Amniotic stem cell (primary cell): ENCODE data around the gene PSRC1.
A peak's percentile ranks its signal among the peaks of the same experiment; 100 is the strongest.
"Not testable (repeated sequence)": the region's sequence is repeated elsewhere in the genome, so short reads cannot be mapped to it uniquely, and the experiment has no call there.

Source experiments
- DNase-seq: peaks from one replicate; lab custom pipeline; 2025; lab: John Stamatoyannopoulos, UW

The PSRC1 gene

DNA sequence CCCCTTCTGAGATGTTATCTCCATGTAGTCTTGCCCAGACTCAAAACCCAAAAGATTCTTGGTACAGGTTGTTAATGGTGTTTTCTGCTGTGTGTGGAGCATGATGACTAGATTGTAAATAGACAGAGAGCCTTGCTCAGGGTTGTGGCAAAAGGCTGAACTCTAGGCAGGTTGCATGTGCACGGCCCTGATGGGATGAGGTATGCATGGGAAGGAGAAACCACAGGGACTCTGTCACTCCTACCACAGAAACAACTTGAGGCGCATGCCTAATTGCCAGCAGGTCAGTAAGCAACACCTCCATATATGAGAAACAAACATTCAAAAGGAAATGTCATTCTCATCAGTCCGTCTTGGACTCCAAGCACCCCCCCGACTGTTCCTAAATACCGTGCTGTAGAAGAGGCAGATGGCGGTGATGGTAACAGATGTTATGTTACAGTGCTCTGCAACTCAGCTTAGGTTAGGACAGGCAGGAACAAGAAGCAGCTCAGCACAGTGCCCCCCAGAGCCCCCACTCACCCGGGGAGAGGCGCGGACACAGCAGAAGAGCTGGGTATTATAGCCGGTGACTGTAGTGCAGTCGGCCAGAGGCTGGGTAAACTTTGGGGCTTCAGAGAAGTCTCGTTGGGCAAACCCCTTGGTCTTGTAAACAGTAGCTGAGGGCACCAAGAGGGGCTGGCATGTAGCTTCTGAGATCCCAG, 12.9 kb upstream of the PSRC1 start:
- no peak for DNase-seq

DNA sequence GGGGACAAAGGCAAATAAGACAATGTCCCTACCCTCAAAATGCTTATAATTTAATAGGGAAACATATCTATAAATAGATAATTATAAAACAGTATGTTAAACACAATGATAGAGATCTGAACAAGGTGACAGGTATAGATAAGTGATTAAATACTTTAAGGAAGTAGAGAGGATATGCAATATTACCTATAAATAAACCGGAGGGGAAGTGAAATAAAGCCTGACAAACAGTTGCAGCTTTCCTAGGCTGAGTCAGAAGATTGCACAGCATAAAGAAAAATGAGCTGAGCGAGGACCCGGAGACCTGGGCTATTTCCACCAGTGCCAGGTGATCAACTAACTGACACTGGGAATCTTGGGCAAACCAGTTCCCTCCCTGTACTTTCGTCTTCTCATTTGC, 11.5 kb upstream of the PSRC1 start:
- no peak for DNase-seq

DNA sequence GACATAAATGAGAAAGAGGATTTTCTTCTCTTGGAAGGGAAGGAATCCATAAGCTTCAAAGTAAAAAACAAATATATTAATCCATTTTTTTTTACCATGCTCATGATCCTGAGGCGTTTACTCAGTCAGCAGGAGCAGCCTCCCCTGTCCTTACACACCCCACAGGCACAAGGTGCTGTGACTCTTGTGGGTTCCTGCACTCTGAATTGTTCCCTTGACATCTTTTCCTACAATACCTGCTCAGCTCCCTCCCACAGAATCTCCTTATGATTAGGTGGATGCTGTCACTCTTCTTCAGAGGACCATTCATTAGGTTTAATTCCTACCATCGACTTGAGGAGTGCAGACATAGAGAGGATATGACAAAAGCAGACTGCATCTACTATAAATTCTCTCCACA, 10.1 kb upstream of the PSRC1 start:
- DNase-seq = no peak

DNA sequence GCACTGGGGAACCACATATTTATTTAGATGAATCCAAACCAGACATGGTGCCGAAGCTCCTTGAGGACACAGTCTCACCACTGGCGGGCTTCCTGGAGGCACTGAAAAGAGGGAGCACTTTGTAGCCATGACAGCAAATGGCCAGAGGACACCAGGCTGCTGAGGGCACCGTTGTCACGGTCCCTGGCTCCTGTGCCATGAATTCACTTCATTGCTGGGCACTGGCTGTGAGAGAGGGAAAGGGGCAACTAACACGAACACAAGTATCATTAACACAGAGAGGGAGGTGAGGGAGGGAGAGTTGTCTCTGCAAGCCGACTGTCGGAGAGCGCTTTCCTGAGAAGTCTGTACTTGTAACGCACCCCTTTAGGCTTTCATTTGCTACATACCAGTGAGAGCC, 9.4 kb upstream of the PSRC1 start:
- no peak for DNase-seq

DNA sequence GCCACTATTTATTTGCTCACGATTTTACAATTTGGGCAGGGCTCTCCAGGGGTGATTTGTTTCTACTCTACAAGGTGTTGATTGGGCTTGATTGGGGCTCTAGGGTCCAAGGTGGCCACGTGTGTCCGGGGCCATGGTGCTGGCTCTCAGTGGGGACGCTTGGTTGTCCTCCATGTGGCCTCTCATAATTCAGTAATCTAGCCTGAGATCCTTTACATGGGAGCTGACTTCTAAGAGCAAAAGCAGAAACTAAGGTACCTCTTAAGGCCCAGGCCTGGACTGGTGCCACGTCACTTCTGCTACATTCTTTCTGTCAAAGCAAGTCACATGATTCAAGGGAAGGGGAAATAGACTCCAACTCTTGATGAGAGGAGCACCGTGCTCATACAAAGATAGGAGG, 8.1 kb upstream of the PSRC1 start:
- no peak for DNase-seq

DNA sequence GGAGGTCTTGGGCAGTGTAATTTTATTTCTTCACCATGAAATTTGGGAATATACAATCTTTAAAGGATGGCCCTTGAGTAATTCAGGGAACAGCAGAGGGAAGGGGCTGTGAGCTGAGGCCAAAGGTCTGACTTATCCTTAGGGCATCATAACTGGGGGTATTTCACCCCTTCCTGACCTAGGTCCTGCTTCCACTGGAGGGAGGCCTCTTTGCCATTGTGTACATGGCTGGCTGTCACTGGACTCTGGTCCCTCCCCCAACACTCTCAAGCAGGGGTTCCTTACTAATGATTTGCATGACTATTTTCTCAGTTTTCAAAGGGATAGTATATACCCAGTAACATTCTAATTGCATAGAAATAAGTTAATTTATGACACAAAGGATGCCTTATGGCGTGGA, 7.2 kb upstream of the PSRC1 start:
- no peak for DNase-seq

DNA sequence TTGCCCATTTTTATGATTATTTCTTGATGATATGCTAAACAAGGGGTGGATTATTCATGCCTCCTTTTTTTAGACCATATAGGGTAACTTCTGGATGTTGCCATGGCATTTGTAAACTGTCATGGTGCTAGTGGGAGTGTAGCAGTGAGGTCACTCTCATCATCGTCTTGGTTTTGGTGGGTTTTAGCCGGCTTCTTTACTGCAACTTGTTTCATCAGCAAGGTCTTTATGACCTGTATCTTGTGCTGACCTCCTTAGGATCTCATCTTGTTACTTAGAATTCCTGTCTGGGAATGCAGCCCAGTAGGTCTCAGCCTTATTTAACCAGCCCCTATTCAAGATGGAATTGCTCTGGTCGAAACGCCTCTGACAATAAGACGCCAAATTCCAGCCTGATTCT, 3.8 kb upstream of the PSRC1 start:
- DNase-seq = not testable (repeated sequence)

DNA sequence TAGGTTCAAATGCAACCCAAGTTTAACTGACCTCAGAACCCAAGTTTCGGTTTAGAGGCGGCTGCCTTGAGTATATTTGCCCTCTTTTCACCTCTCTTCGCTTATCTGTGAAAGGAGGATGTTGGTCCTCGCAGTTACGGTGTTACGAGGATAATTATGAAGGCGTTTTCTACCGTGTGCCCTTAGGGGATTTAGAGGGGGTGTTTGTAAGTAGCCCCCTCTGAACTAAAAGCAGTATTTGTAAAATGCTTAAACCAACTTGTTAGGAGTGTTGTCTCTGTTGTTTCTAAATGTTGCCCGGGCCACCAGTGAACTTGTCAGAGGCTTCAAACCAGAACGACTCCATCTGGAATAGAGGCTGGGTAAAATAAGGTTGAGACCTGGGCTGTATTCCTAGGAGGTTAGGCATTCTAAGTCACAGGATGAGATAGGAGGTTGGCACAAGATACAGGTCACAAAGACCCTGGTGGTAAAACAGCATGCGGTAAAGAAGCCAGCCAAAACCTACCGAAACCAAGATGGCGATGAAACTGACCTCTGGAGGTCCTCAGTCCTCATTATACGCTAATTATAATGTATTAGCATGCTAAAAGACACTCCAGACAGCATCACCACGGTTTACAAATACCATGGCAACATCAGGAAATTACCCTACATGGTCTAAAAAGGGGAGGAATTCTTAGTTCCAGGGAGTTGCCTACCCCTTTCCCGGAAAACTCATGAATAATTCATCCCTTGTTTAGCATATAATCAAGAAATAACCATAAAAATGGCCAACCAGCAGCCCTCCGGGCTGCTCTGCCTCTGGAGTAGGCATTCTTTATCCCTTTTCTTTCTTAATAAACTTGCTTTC, 1.0 kb upstream of the PSRC1 start:
- DNase-seq = no peak

DNA sequence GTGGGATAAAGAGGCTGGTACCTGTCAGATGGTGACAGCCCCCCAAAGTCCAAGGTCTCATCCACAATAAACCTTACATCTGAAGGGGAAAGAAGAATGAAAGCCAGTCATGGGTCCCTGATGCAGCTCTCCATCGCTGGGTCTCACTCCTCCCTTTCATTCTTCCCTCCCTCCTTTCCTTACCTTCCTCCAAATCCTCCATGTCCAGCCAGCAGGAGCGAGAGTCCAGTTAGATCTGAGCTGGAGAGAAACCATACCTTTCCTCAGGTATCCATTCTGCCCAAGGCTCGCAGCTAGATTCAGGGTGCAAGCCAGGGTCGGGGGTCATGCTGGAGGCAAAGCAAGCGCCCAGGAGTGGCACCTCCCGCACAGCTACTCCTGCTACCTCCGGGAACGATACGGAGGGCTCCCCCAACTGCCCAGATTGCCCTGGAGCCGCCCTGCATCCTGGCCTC, 421 bp downstream of the PSRC1 start:
- DNase-seq = no peak

DNA sequence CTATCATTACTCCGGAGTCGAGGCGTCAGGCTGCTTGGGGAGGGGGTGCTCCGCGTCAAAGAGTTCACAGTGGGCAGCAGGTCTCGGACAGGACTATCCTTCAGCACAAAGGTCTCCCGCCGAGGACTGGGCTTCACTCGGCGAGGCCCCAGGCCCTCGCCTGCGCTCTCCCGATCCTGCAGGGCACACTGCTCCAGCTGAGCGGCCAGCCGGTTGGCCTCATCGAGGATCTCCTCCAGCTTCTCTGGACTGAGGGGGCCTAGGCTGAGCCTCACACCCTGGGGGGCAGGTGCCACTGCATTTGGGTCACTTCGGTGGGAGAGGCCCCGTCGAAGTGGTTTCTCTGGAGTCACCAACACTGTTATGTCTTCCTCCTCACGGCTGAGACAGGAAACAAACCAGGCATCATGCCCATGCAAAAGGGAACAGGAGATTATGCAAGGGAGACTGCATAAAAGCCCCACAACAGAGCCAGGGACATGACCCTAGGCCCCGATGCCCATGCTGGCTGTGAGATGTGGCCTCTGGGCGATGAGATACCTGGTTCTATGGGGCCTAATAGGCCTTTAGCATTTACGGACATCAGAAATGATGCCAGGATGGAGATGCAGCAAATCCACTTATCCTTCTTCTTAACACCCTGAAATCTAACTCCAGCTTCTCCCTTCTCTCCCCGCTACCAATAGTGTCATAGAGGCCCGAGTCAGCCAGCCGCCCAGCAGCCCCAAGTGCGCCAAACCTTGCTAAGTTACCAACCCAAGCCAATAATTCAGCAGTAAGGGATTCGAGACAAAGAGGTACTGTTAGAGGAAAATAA, 1.1 kb downstream of the PSRC1 start:
- no peak for DNase-seq

DNA sequence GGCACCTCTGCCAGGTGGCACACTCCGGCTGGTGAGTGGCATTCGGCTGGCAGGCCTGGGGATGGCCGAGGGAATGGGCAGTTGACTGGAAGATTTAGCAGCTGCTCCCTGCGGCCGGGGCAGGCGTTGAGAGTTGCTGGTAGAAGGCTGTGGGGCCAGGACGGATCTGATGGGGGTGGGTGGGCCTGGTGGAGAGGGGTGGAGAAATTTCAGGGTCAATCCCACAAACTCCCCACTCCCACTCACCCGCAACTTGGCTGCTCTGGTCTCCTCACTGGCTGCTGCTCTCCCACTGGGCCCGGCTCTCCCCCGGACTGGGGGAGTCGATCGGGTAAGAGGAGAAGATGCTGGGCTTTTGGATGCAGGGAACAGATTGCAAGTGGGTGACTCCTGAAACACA, 2.1 kb downstream of the PSRC1 start:
- no peak for DNase-seq

DNA sequence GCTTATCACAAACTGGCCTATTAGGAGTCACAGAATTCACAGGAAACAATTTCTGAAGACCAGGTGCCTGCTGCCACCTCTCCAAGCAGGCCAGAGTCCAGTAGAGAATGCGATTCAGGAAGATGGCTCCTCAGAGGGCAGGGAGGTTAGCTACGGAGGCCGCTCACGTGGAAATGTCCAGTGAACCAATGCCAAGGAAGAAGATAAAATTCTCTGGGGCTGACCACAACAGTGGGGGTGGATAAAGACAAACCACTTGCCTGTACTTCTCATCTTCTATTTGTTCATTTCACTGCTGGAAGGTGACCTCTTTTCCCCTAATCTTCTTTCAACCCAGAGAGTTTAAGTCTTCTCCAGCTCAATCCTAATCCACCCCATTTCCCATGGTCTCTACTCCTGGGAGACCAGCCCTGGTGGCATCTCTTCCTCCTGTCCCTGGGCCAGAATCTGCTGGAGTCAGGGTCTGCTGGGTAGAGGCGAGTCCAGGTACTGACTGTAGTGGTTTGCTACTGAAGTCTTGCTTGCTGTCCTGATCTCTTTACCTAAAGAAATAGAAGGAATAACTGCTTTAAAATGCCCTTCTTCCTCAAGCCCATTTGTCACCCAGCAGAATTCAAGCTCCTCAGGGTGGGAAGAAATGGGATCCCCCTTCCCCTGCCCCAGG, 3.2 kb downstream of the PSRC1 start:
- DNase-seq = no peak

DNA sequence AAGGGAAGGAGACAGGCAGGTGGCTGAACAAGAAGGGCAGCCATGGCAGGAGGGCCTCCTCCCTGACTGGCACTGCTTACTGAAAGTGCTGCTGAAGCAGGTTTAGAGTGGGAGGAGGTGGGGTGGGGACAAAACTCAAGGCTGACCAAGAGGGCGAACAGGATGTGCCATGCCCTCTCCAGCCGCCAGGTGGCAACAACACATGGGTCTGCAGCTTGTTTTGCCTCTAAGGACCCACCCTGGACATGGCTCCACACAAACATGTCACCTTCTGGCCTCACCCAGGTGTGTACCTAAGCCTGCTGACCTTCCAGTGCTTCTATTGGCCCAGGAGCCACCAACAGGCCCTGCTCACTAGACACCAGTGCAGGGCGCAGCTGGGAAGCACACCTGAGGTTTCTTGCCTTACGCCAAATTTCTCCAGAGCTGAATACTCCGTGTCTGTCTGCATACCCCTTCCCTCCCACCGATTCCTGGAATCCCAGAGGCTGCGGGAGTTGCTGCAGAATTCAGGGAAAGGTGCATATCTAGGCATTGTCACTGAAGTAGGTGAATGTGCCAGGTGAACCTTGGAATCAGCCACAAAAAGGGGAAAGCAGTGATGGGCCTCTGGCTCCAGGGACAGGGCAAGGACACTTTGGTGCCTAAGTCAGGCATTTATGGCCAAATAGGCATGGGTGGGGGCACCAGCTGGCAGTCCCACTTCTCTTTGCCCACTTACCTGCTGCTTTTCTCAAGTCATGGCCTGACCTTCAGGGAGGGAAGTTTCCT, 5.3 kb downstream of the PSRC1 start:
- DNase-seq = no peak

DNA sequence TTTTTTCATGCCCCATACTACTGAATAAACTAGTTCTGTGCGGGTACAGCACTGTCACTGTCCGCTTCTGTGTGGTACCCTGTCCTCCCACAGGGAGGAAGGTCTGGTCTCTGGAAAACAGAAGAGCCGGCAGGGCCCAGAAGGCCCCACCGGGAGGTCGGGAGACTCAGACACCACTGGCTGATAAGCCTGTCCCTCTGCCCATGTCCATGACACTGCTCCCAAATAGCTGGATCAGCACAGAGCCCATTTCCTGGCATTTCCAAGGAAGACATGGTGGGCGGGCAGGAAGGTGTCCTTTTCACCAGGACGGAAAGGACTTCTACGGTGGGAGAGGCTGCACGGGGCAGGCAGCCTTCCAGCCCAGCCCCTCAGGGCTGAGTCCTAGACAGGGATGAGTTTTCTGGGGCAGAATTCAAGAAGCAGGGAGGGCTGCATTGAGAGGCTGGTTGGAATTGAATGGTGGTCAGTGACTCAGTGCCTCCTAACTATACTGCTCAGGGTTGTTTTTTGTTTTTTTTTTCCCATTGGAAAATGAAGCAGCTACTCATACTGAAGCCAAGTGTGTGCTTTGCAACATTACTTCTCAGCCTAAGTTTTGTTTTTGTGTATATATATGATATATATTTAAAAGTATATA, 7.1 kb downstream of the PSRC1 start:
- DNase-seq = no peak

DNA sequence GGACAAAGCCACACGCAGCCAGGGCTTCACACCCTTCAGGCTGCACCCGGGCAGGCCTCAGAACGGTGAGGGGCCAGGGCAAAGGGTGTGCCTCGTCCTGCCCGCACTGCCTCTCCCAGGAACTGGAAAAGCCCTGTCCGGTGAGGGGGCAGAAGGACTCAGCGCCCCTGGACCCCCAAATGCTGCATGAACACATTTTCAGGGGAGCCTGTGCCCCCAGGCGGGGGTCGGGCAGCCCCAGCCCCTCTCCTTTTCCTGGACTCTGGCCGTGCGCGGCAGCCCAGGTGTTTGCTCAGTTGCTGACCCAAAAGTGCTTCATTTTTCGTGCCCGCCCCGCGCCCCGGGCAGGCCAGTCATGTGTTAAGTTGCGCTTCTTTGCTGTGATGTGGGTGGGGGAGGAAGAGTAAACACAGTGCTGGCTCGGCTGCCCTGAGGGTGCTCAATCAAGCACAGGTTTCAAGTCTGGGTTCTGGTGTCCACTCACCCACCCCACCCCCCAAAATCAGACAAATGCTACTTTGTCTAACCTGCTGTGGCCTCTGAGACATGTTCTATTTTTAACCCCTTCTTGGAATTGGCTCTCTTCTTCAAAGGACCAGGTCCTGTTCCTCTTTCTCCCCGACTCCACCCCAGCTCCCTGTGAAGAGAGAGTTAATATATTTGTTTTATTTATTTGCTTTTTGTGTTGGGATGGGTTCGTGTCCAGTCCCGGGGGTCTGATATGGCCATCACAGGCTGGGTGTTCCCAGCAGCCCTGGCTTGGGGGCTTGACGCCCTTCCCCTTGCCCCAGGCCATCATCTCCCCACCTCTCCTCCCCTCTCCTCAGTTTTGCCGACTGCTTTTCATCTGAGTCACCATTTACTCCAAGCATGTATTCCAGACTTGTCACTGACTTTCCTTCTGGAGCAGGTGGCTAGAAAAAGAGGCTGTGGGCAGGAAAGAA, 8.1 kb downstream of the PSRC1 start:
- DNase-seq = peak; percentile 18

DNA sequence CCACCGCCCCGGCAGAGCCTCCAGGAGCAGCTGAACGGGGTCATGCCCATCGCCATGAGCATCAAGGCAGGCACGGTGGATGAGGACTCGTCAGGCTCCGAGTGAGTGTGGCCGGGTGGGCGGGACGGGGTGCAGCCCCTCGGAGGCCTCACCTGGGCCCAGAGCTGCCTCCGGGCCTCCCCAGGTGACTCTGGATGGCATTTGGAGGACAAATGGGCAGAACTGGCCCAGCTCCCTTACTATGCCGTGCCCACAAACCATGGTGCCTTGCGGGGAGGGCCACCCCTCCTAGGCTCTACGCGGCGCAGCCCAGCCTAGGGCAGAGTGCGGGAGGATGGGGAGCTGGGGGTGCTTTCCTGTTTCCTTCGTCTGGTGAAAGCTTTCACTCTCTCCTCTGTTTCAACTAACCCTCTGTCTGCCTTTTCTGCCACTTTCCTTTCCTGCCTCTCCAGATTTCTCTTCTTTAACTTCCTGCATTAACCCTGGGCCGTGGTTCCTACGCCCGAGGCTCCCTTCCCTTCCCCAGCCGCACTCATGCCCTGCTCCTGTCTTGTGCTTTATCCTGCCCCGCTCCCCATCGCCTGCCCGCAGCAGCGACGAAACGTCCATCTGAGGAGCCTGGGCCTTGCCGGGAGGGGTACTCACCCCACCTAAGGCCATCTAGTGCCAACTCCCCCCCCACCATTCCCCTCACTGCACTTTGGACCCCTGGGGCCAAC, 9.2 kb downstream of the PSRC1 start:
- no peak for DNase-seq

DNA sequence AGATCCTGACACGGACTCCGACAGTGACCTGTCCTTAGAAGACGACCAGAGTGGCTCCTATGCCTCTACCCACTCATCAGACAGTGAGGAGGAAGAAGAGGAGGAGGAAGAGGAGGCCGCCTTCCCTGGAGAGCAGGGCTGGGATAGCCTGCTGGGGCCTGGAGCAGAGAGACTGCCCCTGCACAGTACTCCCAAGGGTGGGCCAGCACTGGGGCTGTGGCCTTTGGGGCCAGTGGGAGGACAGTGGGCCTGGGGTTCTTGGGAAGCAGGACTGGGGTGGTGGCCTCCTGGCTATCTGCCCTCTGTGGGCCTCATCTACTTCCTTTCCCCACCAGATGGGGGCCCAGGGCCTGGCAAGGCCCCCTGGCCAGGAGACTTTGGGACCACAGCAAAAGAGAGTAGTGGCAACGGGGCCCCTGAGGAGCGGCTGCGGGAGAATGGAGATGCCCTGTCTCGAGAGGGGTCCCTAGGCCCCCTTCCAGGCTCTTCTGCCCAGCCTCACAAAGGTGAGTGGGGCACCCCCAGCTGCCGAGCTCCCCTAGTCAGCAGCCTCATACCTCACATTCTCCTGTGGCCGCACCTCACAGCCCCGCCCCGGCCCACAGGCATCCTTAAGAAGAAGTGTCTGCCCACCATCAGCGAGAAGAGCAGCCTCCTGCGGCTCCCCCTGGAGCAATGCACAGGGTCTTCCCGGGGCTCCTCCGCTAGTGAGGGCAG, 10.0 kb downstream of the PSRC1 start:
- no peak for DNase-seq
